Left renal pelvis (tissue), 4 donors: ENCODE measurements around the gene TP53I11. TPM values are rescaled to one million over a fixed set of nuclear protein-coding genes. Genes with fewer than 3 reads are reported as not detected.

Experiments
- DNase-seq, 4 donors: peaks; one replicate each; pipeline ENCODE4 v3.0.0-alpha.2; 2013; ENCODE audit warnings: low read depth in 4 of 4, low spot score in 3 of 4
- polyA plus RNA-seq, 4 donors: library from polyadenylated mRNA; unstranded; fragments of 120-200 nt; gene quantifications; one replicate each; pipeline ENCODE4 v1.2.1, GENCODE V29; 2013; ENCODE audit not compliant: insufficient read length in 4 of 4

Gene TP53I11
- polyA plus RNA-seq, 4 donors = 59.1 to 79.2 (median 63.5) TPM

DNA sequence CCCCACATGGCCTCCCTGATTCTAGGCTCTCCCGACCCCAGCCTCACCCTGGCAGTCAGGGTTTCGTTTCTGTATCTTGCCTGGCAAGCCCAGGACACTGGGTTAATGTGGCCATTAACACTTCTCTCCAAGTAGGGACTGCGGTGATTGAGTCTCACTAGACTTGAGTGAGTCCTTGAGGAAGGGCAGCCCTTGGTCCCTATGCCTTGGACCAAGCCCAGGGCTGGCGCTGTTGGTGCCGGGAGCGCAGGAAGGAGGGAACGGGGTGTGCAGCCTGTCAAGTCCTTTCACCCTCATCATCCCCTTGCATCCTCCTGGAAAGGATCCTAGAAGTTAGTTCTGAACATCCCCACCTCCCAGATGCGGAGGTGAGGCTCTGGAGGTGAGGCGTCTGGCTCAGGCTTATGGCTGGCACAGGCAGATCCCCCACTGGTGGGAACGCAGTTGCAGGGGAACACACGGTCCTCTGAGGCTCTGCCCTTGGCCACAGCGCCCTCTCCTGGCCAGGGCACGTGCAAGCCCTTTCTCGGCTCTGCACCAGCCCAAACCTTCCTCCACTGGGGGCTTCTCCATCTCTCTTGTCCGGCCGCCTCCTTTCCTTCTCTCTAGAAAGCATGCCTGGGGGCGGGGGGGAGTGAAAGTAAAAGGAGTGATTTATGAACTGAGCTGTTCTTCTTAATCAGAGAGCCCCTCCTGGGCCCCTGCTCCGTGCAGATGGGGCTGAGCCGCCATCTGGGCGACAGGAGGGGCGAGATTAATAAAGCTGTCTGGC is 56.7 kb downstream of the TP53I11 start:
- DNase-seq = peak in 3 of 4 donors; percentile 58 to 64 (median 59)

DNA sequence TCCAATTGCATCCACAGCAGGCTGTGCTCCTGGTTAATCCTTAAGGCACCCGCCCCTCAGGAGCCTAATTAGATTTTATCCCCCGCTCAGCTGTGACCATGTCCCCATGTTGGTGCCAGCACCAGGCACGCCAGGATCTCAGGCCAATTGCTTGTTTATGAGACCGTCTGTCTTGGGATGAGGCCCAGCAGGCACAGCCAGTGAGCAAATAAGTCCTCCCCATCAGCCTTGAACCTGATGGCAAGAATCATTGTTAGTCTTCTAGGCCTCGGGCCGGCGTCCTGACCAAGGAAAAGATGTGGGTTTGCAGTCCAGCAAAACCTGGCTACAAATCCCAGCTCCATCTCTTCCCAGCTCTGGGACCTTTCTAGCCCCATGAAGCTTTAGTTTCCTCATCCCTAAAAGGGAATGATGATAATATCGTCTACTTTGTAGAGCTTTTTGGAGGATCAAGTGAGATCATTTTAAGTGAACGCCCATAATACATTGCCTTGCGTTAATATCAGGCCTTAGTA is 57.3 kb downstream of the TP53I11 start:
- no peak for DNase-seq

- no peak for DNase-seq
Observed at GRCh38 chr11:44892843-44893242, 57.8 kb downstream of the TP53I11 start.

DNA sequence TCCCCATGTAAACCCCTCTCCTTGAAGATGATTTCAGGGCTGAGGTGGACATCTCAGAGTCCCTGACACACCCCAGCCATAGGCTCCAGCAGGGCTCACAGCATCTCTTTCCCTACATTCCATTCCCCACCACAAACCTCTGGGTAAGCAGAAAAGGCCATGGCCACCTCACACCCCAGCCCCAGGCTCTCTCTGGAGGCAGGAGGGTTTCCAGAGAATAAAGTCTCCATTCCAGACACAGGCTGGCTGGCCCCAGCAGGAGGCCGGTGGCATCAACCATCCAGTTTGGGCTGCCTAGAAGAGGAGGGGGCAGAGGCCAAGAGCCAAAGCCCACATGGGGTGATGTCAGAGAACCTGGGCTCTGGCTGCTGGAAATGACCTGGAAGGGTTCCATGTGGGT is 61.4 kb downstream of the TP53I11 start:
- DNase-seq = no peak

GRCh38 chr11:44887636-44888035 is 63.0 kb downstream of the TP53I11 start:
- no peak for DNase-seq

DNA sequence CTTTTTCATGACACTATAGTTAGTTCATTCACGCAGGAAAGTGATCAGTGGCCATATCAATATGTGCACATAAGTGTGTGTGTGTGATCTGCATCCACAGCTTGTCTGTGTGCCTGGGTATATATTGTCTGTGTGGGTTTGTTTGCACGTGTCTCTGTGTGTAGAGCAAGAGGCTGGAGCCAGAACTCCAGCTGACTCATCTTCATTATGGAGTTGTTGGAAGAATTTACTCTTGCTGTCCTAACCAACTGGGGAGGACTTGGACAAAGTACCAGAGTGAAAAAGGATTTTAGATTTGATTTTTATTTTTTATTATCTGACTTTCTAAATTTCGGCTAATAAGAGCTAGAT is 63.9 kb downstream of the TP53I11 start:
- no peak for DNase-seq

DNA sequence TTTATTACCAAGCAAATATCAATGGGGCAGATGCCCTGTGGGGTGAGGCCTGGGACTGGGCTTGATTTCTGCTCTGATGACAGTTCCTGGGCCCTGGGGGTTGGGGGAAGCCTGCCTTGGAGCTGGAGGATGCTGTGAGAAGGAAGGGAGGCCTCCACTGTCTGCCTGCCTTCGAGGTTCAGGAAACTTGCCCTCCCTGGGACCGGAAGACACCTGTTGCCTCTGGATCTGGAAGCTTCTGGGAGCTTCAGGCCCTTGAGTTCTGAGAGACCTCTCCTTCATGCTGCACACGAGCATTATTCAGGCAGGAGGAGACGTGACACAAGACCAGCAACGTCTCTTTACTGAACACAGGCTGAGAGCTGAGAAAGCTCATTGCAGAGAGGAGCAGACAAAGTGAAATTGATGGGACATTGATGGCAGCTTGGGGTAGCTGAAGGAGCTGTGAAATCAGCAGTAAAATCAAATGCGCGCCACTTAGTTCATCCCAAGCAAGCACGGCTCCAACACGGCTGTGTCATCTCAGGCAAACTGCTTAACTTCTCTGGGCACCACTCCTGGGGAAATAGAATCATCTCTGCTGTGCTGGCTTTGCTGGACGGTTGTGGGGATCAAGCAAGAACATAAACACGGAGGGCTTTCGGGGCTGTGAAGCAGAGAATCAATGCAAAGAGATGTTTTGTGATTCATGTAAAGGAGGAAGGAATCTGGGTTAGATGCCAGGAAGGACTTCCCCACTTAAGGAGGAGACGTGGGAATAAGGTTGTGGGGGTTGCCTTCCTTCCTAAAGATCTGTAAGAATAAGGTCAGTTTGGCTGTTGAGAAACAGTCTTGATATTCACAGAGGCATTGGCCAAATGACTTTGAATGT is 64.5 kb downstream of the TP53I11 start:
- DNase-seq = no peak

- peak in 1 of 4 donors; percentile 50 for DNase-seq
Observed at GRCh38 chr11:44885065-44885810, 65.4 kb downstream of the TP53I11 start.

DNA sequence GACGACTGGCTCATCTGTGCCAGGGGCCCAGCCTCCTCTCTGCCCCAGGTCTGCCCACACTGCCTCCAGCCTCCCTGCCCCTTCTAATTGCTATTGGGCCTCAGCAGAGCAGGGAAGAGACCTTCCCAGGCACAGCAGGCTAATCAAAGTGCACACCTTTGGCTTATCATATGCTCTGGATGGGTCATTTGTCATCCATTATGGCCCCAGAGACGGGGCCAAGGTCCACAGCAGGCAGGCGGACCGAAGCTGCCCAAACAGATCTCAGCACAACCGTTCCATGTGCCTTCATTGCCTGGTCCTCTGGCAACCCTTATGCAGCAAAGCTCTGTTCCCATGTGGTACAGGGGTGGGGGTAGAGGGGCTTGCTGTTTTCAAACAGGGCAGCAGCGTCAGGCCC is 66.6 kb downstream of the TP53I11 start:
- DNase-seq = no peak

DNA sequence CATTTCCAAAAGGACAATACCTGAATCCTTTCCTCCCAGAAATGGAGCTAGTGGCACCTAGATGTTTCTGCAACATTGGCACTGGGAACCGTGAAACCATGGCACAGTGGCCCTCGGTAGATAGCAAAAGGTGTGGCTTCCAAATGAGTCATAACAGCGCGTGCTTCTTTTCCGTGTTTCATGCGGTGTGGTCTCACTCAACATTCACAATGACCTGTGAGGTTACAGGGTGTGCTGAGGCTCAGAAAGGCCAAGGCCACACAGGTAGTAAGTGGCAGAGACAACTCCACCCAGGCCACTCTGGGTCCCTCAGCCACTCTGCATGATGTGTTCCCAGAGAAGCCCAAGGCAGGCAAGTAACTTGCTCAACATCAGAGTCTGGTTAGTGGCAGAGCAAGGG is 67.4 kb downstream of the TP53I11 start:
- DNase-seq = no peak

Other genes with a start within 250 kb of the TP53I11 start
- 10 to 100 TPM; 47.8 to 59.6 (median 53.6) TPM for gene TSPAN18, start 223.9 kb downstream of the TP53I11 start, polyA plus RNA-seq
- 10 to 100 TPM; 18.9 to 24.1 (median 20.5) TPM for gene PRDM11, start 195.8 kb upstream of the TP53I11 start, polyA plus RNA-seq